MM.1S (cell line): ENCODE results near the gene WRNIP1.

ENCODE experiments used
- DNase-seq: peaks from one replicate; pipeline ENCODE4 v3.0.0-alpha.2; 2015
- H2AFZ ChIP-seq: fragments of 300-600 bp; sonication (generic); 2 replicates; pipeline ENCODE4 v1.6.0; 2016; ENCODE audit warnings: antibody characterized with exemption, low read length
- H3F3A ChIP-seq: fragments of 300-600 bp; sonication (generic); 2 replicates; pipeline ENCODE4 v1.6.1; 2016; ENCODE audit warnings: mild to moderate bottlenecking, antibody characterized with exemption, low read length, moderate library complexity, mixed read lengths; ENCODE audit not compliant: insufficient read depth
- H3K27ac ChIP-seq: fragments of 300-600 bp; sonication (generic); 2 replicates; pipeline ENCODE4 v1.5.1; 2016; ENCODE audit warnings: mild to moderate bottlenecking, low read length
- H3K27me3 ChIP-seq: fragments of 300-600 bp; sonication (generic); replicated peaks from 2 replicates; pipeline ENCODE4 v1.6.0; 2016; ENCODE audit warnings: low read length; ENCODE audit not compliant: insufficient read depth
- H3K36me3 ChIP-seq: fragments of 300-600 bp; sonication (generic); replicated peaks from 2 replicates; pipeline ENCODE4 v1.6.1; 2016; ENCODE audit warnings: mild to moderate bottlenecking, low read length, mixed read lengths; ENCODE audit not compliant: insufficient read depth
- H3K4me1 ChIP-seq: fragments of 300-600 bp; sonication (generic); 2 replicates; pipeline ENCODE4 v1.6.1; 2016; ENCODE audit warnings: low read length, mixed read lengths
- H3K4me2 ChIP-seq: fragments of 300-600 bp; sonication (generic); 2 replicates; pipeline ENCODE4 v1.6.0; 2016; ENCODE audit warnings: low read depth, low read length
- H3K4me3 ChIP-seq: fragments of 300-600 bp; sonication (generic); 2 replicates; pipeline ENCODE4 v1.5.1; 2016; ENCODE audit warnings: low read length, mixed read lengths
- H3K79me2 ChIP-seq: fragments of 300-600 bp; sonication (generic); 2 replicates; pipeline ENCODE4 v1.6.1; 2016; ENCODE audit warnings: mixed run types, low read length, mixed read lengths
- H3K9ac ChIP-seq: fragments of 300-600 bp; sonication (generic); 2 replicates; pipeline ENCODE4 v1.6.1; 2016; ENCODE audit warnings: low read length, mixed read lengths
- H3K9me2 ChIP-seq: fragments of 300-600 bp; sonication (generic); replicated peaks from 2 replicates; pipeline ENCODE4 v1.6.1; 2016; ENCODE audit warnings: mild to moderate bottlenecking, low read length, mixed read lengths; ENCODE audit not compliant: insufficient read depth
- H3K9me3 ChIP-seq: fragments of 300-600 bp; sonication (generic); replicated peaks from 2 replicates; pipeline ENCODE4 v1.6.1; 2016; ENCODE audit warnings: mild to moderate bottlenecking, low read length, mixed read lengths; ENCODE audit not compliant: insufficient read depth
- H4K20me1 ChIP-seq: fragments of 300-600 bp; sonication (generic); 2 replicates; pipeline ENCODE4 v1.6.1; 2016; ENCODE audit warnings: mild to moderate bottlenecking, low read length, moderate library complexity, mixed read lengths; ENCODE audit not compliant: insufficient read depth
- EZH2 ChIP-seq: fragments of 300-600 bp; sonication (generic); optimal IDR thresholded peaks from 2 replicates; pipeline ENCODE3; 2017; ENCODE audit warnings: low read depth, mild to moderate bottlenecking, antibody characterized with exemption, low read length, mixed read lengths
- EZH2phosphoT487 ChIP-seq: fragments of 300-600 bp; sonication (generic); IDR thresholded peaks from 2 replicates; pipeline ENCODE4 v1.6.1; 2018; ENCODE audit warnings: antibody characterized with exemption, low read length
- TF ChIP-seq, protein P1 (sequence below): fragments of 300-600 bp; sonication (generic); IDR thresholded peaks from 2 replicates; pipeline ENCODE4 v1.5.1; 2016; ENCODE audit warnings: antibody characterized with exemption, low read length, mixed read lengths

The WRNIP1 gene

DNA sequence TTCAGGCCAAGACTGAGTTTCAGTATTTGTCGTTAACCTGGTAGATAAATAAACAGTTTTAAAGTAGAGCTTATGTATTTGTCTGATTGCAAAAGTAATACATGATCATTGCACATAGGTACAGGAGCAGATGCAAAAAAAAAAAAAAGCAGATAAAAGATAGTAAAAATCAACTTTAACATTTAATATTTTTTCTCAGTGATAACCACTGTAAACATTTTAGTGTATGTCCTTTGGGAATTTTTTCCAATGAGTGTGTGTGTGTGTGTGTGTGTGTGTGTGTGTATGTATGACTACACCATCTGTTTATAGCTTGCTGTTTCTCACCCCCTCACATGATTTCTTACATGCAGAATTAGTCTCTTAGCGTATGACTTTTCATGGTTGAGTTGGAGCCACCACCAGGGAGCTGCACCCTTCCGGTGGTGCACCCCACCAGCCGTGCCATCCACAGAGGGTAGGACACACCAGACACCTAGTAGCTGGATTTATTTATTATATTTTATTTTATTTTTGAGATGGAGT is 26.3 kb downstream of the WRNIP1 start:
- Histone ChIP-seq H3K27ac (no peak overlapping the region), H3K9ac (no peak overlapping the region), H2AFZ (no peak overlapping the region), H3K4me3 (no peak overlapping the region), H3F3A (no peaks in the 10 kb centered on the region), H3K36me3 (no peaks in the 10 kb centered on the region), H3K4me2 (no peak overlapping the region), H3K79me2 (no peaks in the 10 kb centered on the region), H3K9me2 (no peaks in the 10 kb centered on the region), H3K4me1 (no peaks in the 10 kb centered on the region), H3K27me3 (no peaks in the 10 kb centered on the region), H3K9me3 (no peaks in the 10 kb centered on the region), H4K20me1 (no peaks in the 10 kb centered on the region)
- no peak for DNase-seq
- TF ChIP-seq, protein P1, sequence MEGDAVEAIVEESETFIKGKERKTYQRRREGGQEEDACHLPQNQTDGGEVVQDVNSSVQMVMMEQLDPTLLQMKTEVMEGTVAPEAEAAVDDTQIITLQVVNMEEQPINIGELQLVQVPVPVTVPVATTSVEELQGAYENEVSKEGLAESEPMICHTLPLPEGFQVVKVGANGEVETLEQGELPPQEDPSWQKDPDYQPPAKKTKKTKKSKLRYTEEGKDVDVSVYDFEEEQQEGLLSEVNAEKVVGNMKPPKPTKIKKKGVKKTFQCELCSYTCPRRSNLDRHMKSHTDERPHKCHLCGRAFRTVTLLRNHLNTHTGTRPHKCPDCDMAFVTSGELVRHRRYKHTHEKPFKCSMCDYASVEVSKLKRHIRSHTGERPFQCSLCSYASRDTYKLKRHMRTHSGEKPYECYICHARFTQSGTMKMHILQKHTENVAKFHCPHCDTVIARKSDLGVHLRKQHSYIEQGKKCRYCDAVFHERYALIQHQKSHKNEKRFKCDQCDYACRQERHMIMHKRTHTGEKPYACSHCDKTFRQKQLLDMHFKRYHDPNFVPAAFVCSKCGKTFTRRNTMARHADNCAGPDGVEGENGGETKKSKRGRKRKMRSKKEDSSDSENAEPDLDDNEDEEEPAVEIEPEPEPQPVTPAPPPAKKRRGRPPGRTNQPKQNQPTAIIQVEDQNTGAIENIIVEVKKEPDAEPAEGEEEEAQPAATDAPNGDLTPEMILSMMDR: no peak
- TF ChIP-seq EZH2: no peak
- no peak for TF ChIP-seq EZH2phosphoT487

DNA sequence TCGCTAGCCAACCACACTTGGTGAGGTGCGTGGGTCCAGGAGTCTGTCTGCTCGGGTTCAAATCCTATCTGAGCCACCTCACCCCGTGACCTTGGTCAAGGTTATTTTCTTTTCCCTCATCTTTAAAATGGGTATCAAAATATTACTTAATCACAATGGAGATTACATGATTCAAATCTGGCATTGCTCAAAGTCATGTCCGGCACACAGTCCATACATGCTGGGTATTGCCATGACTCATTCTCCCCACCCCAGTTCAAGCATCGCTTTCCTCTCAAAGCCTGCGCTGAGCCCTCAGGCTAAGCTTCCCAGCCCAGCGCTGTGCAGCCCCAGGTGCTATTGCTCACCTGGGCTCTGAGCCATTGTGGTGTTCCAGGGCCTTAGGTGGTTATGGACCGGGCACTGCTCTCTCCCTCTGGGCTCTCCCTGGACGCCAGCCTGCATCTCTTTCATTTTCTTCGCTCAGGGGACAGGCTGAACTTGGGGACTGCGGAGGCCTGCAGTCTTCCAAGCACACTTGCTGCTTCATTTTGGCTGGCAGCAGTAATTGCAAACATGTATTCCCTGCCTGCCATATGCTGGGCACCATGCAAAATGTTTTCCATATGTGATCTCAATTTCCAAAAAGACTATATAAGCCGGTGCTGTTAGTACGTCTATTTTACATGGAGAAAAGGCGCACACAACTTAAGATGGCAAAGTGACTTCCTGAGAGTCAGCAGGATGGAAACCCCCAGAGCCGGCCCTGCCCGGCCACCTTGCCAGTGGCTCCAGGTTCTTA is 27.3 kb downstream of the WRNIP1 start:
- Histone ChIP-seq H3K9me2 (no peaks in the 10 kb centered on the region), H3K4me2 (no peak overlapping the region), H3K27ac (no peak overlapping the region), H3K36me3 (no peaks in the 10 kb centered on the region), H3K79me2 (no peaks in the 10 kb centered on the region), H3K9me3 (no peaks in the 10 kb centered on the region), H3K9ac (no peak overlapping the region), H3K27me3 (no peaks in the 10 kb centered on the region), H3K4me1 (no peaks in the 10 kb centered on the region), H3F3A (no peaks in the 10 kb centered on the region), H4K20me1 (no peaks in the 10 kb centered on the region), H3K4me3 (no peak overlapping the region), H2AFZ (no peak overlapping the region)
- no peak for TF ChIP-seq EZH2
- TF ChIP-seq EZH2phosphoT487: no peak
- TF ChIP-seq, protein P1: no peak
- DNase-seq: no peak

DNA sequence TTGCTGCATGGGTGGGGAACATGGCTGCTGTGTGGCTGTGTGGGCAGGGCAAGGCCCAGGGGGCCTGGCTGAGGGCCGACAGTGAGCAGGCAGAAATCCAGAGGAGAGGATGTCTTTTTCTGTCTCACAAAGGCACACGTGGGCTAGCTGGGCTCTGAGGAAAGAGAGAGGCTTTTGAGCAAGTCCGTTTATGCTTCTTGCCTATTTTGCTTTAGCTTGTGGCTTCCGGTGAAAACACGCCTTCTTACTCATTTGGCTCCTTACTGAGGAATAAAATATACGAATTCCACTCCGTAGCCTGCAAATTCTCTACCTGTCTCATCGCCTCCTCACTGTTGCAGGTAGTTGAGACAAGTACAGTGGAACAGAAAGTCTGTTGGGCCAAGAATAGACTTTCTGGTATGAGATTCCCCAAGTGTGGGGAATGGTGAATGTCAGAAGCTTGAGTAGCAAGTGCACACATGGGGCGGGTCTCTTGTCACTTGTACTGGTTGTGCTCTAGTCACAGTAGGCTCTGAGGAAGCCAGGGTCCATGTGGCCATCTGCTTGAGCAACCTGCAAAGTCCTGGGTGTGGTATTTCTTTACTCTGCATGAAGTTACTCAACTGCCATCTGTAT is 28.4 kb downstream of the WRNIP1 start:
- Histone ChIP-seq H2AFZ (no peak overlapping the region), H3K27ac (no peak overlapping the region), H3K79me2 (no peaks in the 10 kb centered on the region), H3K9me3 (no peaks in the 10 kb centered on the region), H3K9ac (no peak overlapping the region), H3F3A (no peaks in the 10 kb centered on the region), H4K20me1 (no peaks in the 10 kb centered on the region), H3K9me2 (no peaks in the 10 kb centered on the region), H3K4me3 (no peak overlapping the region), H3K36me3 (no peaks in the 10 kb centered on the region), H3K4me1 (no peaks in the 10 kb centered on the region), H3K27me3 (no peaks in the 10 kb centered on the region), H3K4me2 (no peak overlapping the region)
- TF ChIP-seq EZH2 (no peak), EZH2phosphoT487 (no peak)
- TF ChIP-seq, protein P1: no peak
- DNase-seq: no peak
